HG03095 (cell line): ENCODE data around the gene NATD1.

ENCODE experiments used
- ATAC-seq: cut with Tn5 transposase; IDR thresholded peaks from one replicate; pipeline ENCODE4 v1.9.1; 2021; ENCODE audit warnings: moderate library complexity; ENCODE audit not compliant: unreplicated experiment

The NATD1 gene

GRCh38 chr17:21252796-21253645 lies at the start of gene NATD1:
Gene NATD1, minus strand, starts transcription at chr17:21253410. Its CDS starts 146 bp downstream, at chr17:21253264.
- peak; percentile 53 for ATAC-seq

GRCh38 chr17:21301593-21302550 lies 48.7 kb upstream of the NATD1 start:
- no peak for ATAC-seq

GRCh38 chr17:21300601-21301571 lies 47.7 kb upstream of the NATD1 start:
- no peak for ATAC-seq

GRCh38 chr17:21299981-21300600 lies 46.9 kb upstream of the NATD1 start:
- no peak for ATAC-seq

- no peak for ATAC-seq
Measured at GRCh38 chr17:21298983-21299519, 45.8 kb upstream of the NATD1 start.

- no peak for ATAC-seq
Measured at GRCh38 chr17:21298056-21298982, 45.1 kb upstream of the NATD1 start.

GRCh38 chr17:21297597-21297996 lies 44.4 kb upstream of the NATD1 start:
- ATAC-seq = no peak

GRCh38 chr17:21297026-21297520 lies 43.9 kb upstream of the NATD1 start:
- no peak for ATAC-seq

- ATAC-seq = no peak
Measured at GRCh38 chr17:21296097-21297025, 43.2 kb upstream of the NATD1 start.

- no peak for ATAC-seq
Measured at GRCh38 chr17:21295036-21295952, 42.1 kb upstream of the NATD1 start.

- ATAC-seq = no peak
Measured at GRCh38 chr17:21294321-21295035, 41.3 kb upstream of the NATD1 start.

- no peak for ATAC-seq
Measured at GRCh38 chr17:21293831-21294210, 40.6 kb upstream of the NATD1 start.

- ATAC-seq = no peak
Measured at GRCh38 chr17:21292867-21293830, 39.9 kb upstream of the NATD1 start.

GRCh38 chr17:21291862-21292261 lies 38.7 kb upstream of the NATD1 start:
- ATAC-seq = no peak

- no peak for ATAC-seq
Measured at GRCh38 chr17:21291357-21291756, 38.1 kb upstream of the NATD1 start.
